Adrenal gland (tissue), 5 donors: ENCODE data around the gene HOMER2.

Experiments
- POLR2A ChIP-seq, 2 donors: fragments of 450-650 bp; IDR thresholded peaks; one replicate each; pipeline ENCODE4 v1.6.1; 2017; ENCODE audit warnings: antibody characterized with exemption in 2 of 2, mild to moderate bottlenecking in 2 of 2, moderate library complexity in 1 of 2
- TF ChIP-seq, protein P1 (sequence below), 6 experiments: fragments of 450-650 bp in 4 of 6; fragments of 200-600 bp in 2 of 6; sonication (generic) in 1 of 6; IDR thresholded peaks; 1 replicate in 5 of 6; 2 replicates in 1 of 6; pipeline versions ENCODE4 v1.5.1 to v1.8.0; 2016 to 2021; ENCODE audit warnings: antibody characterized with exemption in 6 of 6, mild to moderate bottlenecking in 2 of 6, moderate library complexity in 1 of 6
- donor health status: DM: no; HTN: no; CAD: no.

DNA sequence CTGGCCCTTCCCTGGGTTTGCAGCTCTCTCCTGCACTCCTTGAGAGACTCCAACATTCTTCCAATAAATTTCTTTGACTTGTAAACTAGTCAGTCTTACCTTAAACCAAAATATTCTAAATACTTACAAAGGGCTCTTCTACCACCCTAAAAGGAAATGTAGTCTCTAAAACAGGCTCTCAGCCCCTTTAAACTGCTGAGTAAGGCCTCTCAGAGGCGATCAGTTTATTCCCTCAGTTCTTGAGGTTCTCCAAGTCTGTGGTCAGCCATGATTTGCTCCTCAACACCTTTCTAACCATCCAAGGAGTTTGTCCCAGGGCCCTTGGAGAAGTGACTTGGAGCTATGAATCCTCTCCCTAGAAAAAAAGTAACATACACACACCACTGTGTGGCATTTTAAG, 78.3 kb downstream of the HOMER2 start:
- TF ChIP-seq, protein P1, sequence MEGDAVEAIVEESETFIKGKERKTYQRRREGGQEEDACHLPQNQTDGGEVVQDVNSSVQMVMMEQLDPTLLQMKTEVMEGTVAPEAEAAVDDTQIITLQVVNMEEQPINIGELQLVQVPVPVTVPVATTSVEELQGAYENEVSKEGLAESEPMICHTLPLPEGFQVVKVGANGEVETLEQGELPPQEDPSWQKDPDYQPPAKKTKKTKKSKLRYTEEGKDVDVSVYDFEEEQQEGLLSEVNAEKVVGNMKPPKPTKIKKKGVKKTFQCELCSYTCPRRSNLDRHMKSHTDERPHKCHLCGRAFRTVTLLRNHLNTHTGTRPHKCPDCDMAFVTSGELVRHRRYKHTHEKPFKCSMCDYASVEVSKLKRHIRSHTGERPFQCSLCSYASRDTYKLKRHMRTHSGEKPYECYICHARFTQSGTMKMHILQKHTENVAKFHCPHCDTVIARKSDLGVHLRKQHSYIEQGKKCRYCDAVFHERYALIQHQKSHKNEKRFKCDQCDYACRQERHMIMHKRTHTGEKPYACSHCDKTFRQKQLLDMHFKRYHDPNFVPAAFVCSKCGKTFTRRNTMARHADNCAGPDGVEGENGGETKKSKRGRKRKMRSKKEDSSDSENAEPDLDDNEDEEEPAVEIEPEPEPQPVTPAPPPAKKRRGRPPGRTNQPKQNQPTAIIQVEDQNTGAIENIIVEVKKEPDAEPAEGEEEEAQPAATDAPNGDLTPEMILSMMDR (IDR thresholded peaks at IDR 0.05): no peak
- TF ChIP-seq POLR2A (IDR thresholded peaks at IDR 0.05): no peak
